HepG2 (cell line): Measurements from ENCODE around the gene SAMD4A. TPM values are rescaled to one million over a fixed set of nuclear protein-coding genes. Genes with fewer than 3 reads are reported as not detected.
A peak's percentile ranks its signal among the peaks of the same experiment; 100 is the strongest.

Experiments used
- AKAP8 ChIP-seq: sonication (generic); formaldehyde crosslinking; IDR thresholded peaks from 2 replicates; pipeline ENCODE4 v1.5.1; 2020; ENCODE audit warnings: mild to moderate bottlenecking, missing genetic modification reagents
- BRCA1 ChIP-seq: sonication (generic); formaldehyde crosslinking; IDR thresholded peaks from 2 replicates; pipeline ENCODE4 v1.4.0; 2020; ENCODE audit warnings: missing genetic modification reagents
- CENPX ChIP-seq: sonication (generic); formaldehyde crosslinking; IDR thresholded peaks from 2 replicates; pipeline ENCODE4 v1.9.0; 2021; ENCODE audit warnings: mild to moderate bottlenecking, missing genetic modification reagents, moderate library complexity
- GABPA ChIP-seq, 2 experiments: IDR thresholded peaks; 2 replicates each; pipeline ENCODE4 v1.6.1; 2011 to 2016; ENCODE audit warnings: low read depth in 2 of 2, low read length in 1 of 2, missing biosample characterization in 1 of 2, missing genetic modification characterization in 1 of 2
- GATA4 ChIP-seq: sonication (generic); IDR thresholded peaks from 2 replicates; pipeline ENCODE4 v1.6.1; 2016; ENCODE audit warnings: antibody characterized with exemption, low read depth, borderline replicate concordance
- LCORL ChIP-seq, 2 experiments: fragments of 450-650 bp in 1 of 2; sonication (generic) in 1 of 2; formaldehyde crosslinking in 1 of 2; IDR thresholded peaks; 2 replicates each; pipeline versions ENCODE4 v1.5.0 to v1.6.1; 2017 to 2020; ENCODE audit warnings: antibody characterized with exemption in 1 of 2, missing genetic modification reagents in 1 of 2
- MXD4 ChIP-seq: IDR thresholded peaks from 2 replicates; pipeline ENCODE4 v1.6.1; 2016; ENCODE audit warnings: mild to moderate bottlenecking, missing biosample characterization, missing genetic modification reagents
- NFKB2 ChIP-seq: sonication (generic); formaldehyde crosslinking; IDR thresholded peaks from 2 replicates; pipeline ENCODE4 v1.4.0; 2020; ENCODE audit warnings: missing genetic modification reagents, borderline replicate concordance
- PCBP1 ChIP-seq: fragments of 200-400 bp; formaldehyde crosslinking; IDR thresholded peaks from 2 replicates; pipeline ENCODE4 v1.6.1; 2017; ENCODE audit warnings: mild to moderate bottlenecking, low read depth, low read length, borderline replicate concordance
- SPEN ChIP-seq: sonication (generic); formaldehyde crosslinking; IDR thresholded peaks from 2 replicates; pipeline ENCODE4 v1.5.1; 2020; ENCODE audit warnings: low read depth, mild to moderate bottlenecking, missing genetic modification reagents
- TARDBP ChIP-seq: sonication (generic); formaldehyde crosslinking; IDR thresholded peaks from 2 replicates; pipeline ENCODE4 v1.8.0; 2022; ENCODE audit warnings: mild to moderate bottlenecking, missing genetic modification reagents
- THAP11 ChIP-seq: IDR thresholded peaks from 2 replicates; pipeline ENCODE4 v1.6.1; 2016; ENCODE audit warnings: missing biosample characterization, missing genetic modification reagents
- ZNF101 ChIP-seq: sonication (generic); formaldehyde crosslinking; IDR thresholded peaks from 2 replicates; pipeline ENCODE4 v1.4.0; 2020; ENCODE audit warnings: mild to moderate bottlenecking, low read depth, missing genetic modification reagents, borderline replicate concordance
- ZNF326 ChIP-seq: sonication (generic); formaldehyde crosslinking; IDR thresholded peaks from 2 replicates; pipeline ENCODE4 v1.4.0; 2020; ENCODE audit warnings: missing genetic modification reagents, borderline replicate concordance
- ZNF496 ChIP-seq: sonication (generic); formaldehyde crosslinking; IDR thresholded peaks from 2 replicates; pipeline ENCODE4 v1.8.1; 2023; ENCODE audit warnings: mild to moderate bottlenecking, moderate library complexity, missing genetic modification reagents; ENCODE audit not compliant: insufficient replicate concordance
- ZNF569 ChIP-seq: sonication (generic); formaldehyde crosslinking; IDR thresholded peaks from 2 replicates; pipeline ENCODE4 v1.5.0; 2020; ENCODE audit warnings: mild to moderate bottlenecking, missing genetic modification reagents, moderate library complexity, borderline replicate concordance
- ZNF788 ChIP-seq: sonication (generic); formaldehyde crosslinking; IDR thresholded peaks from 2 replicates; pipeline ENCODE4 v1.5.0; 2020; ENCODE audit warnings: mild to moderate bottlenecking, missing genetic modification reagents, borderline replicate concordance
- polyA plus RNA-seq, 8 experiments: library from polyadenylated mRNA; depleted of rRNA in 3 of 8; stranded (reverse) in 7 of 8; unstranded in 1 of 8; fragments of >200 nt; fragmentation: Illumina TruSeq in 4 of 8; extraction: Trizol in 4 of 8; gene quantifications; 2 replicates each; pipeline versions ENCODE4 v1.2.1 to v1.2.3, GENCODE V29; 2011 to 2016; ENCODE audit warnings: low read depth in 4 of 8, missing spikeins in 1 of 8, mixed read lengths in 1 of 8; ENCODE audit not compliant: insufficient read depth in 1 of 8
- total RNA-seq, 5 experiments: library from RNA; depleted of rRNA; stranded (reverse); fragments of >200 nt; fragmentation: Illumina TruSeq; extraction: Trizol; gene quantifications; 2 replicates each; pipeline ENCODE4 v1.2.3, GENCODE V29; 2016; ENCODE audit warnings: low read depth in 1 of 5
- TF ChIP-seq, protein P1 (sequence below): IDR thresholded peaks from 2 replicates; pipeline ENCODE4 v1.6.1; 2018; ENCODE audit warnings: missing genetic modification reagents
- TF ChIP-seq, protein P2 (sequence below): sonication (generic); formaldehyde crosslinking; IDR thresholded peaks from 2 replicates; pipeline ENCODE4 v1.5.0; 2020; ENCODE audit warnings: mild to moderate bottlenecking, missing genetic modification reagents, borderline replicate concordance
- TF ChIP-seq, protein P3 (sequence below): sonication (generic); formaldehyde crosslinking; IDR thresholded peaks from 2 replicates; pipeline ENCODE4 v1.4.0; 2020; ENCODE audit warnings: mild to moderate bottlenecking, missing genetic modification reagents

Gene SAMD4A
- total and polyA plus RNA-seq, 2 of the 13 experiments (the other 11 are each of a cell fraction or from before 2014, with no cell fraction given), result 11.8 to 13.0 TPM

DNA sequence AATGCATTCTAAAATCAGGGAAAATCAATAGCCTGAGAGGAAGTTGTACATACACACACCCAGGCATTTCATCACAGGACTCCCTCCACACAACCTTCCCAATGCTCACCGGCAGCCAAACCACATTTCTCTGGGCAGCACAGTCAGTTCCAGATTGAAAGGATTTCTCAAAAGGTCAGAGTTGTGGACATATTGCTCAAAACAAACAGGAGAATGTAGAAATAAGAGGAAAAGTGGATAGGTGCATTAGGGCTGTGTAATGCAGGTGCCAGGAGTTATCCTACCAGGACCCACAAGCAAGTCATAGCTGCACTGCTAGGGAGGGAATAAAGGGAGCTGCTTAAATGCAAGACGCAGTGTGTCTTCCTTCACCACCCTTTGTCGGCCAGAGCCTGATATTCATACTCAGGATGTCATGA, 272.8 kb downstream of the SAMD4A start (continued):
- no peak for TF ChIP-seq ZNF788
- TF ChIP-seq ZNF496 (CRISPR knock-in tag), result no peak
- TF ChIP-seq, protein P1, sequence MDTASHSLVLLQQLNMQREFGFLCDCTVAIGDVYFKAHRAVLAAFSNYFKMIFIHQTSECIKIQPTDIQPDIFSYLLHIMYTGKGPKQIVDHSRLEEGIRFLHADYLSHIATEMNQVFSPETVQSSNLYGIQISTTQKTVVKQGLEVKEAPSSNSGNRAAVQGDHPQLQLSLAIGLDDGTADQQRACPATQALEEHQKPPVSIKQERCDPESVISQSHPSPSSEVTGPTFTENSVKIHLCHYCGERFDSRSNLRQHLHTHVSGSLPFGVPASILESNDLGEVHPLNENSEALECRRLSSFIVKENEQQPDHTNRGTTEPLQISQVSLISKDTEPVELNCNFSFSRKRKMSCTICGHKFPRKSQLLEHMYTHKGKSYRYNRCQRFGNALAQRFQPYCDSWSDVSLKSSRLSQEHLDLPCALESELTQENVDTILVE (CRISPR knock-in tag), result peak; percentile 33; the same call in 1 of the 2 replicates
- TF ChIP-seq GABPA (IDR thresholded peaks at IDR 0.05; ENCODE audit: low read depth, low read length), result no peak
- TF ChIP-seq GABPA (CRISPR knock-in tag; IDR thresholded peaks at IDR 0.05; ENCODE audit: low read depth), result no peak
- peak; percentile 38; the same call in 1 of the 2 replicates for TF ChIP-seq THAP11
- no peak for TF ChIP-seq AKAP8
- TF ChIP-seq, protein P2, sequence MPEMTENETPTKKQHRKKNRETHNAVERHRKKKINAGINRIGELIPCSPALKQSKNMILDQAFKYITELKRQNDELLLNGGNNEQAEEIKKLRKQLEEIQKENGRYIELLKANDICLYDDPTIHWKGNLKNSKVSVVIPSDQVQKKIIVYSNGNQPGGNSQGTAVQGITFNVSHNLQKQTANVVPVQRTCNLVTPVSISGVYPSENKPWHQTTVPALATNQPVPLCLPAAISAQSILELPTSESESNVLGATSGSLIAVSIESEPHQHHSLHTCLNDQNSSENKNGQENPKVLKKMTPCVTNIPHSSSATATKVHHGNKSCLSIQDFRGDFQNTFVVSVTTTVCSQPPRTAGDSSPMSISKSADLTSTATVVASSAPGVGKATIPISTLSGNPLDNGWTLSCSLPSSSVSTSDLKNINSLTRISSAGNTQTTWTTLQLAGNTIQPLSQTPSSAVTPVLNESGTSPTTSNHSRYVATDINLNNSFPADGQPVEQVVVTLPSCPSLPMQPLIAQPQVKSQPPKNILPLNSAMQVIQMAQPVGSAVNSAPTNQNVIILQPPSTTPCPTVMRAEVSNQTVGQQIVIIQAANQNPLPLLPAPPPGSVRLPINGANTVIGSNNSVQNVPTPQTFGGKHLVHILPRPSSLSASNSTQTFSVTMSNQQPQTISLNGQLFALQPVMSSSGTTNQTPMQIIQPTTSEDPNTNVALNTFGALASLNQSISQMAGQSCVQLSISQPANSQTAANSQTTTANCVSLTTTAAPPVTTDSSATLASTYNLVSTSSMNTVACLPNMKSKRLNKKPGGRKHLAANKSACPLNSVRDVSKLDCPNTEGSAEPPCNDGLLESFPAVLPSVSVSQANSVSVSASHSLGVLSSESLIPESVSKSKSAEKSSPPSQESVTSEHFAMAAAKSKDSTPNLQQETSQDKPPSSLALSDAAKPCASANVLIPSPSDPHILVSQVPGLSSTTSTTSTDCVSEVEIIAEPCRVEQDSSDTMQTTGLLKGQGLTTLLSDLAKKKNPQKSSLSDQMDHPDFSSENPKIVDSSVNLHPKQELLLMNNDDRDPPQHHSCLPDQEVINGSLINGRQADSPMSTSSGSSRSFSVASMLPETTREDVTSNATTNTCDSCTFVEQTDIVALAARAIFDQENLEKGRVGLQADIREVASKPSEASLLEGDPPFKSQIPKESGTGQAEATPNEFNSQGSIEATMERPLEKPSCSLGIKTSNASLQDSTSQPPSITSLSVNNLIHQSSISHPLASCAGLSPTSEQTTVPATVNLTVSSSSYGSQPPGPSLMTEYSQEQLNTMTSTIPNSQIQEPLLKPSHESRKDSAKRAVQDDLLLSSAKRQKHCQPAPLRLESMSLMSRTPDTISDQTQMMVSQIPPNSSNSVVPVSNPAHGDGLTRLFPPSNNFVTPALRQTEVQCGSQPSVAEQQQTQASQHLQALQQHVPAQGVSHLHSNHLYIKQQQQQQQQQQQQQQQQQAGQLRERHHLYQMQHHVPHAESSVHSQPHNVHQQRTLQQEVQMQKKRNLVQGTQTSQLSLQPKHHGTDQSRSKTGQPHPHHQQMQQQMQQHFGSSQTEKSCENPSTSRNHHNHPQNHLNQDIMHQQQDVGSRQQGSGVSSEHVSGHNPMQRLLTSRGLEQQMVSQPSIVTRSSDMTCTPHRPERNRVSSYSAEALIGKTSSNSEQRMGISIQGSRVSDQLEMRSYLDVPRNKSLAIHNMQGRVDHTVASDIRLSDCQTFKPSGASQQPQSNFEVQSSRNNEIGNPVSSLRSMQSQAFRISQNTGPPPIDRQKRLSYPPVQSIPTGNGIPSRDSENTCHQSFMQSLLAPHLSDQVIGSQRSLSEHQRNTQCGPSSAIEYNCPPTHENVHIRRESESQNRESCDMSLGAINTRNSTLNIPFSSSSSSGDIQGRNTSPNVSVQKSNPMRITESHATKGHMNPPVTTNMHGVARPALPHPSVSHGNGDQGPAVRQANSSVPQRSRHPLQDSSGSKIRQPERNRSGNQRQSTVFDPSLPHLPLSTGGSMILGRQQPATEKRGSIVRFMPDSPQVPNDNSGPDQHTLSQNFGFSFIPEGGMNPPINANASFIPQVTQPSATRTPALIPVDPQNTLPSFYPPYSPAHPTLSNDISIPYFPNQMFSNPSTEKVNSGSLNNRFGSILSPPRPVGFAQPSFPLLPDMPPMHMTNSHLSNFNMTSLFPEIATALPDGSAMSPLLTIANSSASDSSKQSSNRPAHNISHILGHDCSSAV, result no peak
- no peak for TF ChIP-seq ZNF101 (CRISPR knock-in tag)
- TF ChIP-seq PCBP1, result no peak
- TF ChIP-seq MXD4 (CRISPR knock-in tag), result no peak
- no peak for TF ChIP-seq ZNF569 (CRISPR knock-in tag)
- TF ChIP-seq, protein P3, sequence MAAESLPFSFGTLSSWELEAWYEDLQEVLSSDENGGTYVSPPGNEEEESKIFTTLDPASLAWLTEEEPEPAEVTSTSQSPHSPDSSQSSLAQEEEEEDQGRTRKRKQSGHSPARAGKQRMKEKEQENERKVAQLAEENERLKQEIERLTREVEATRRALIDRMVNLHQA (CRISPR knock-in tag), result no peak
- no peak for TF ChIP-seq NFKB2 (CRISPR knock-in tag)
- TF ChIP-seq GATA4, result no peak
- TF ChIP-seq BRCA1 (CRISPR knock-in tag), result no peak; the same call in 1 of the 2 replicates
- TF ChIP-seq TARDBP (CRISPR knock-in tag), result peak; percentile 84
- TF ChIP-seq CENPX (CRISPR knock-in tag), result no peak
- TF ChIP-seq SPEN (CRISPR knock-in tag), result no peak
- no peak for TF ChIP-seq LCORL (IDR thresholded peaks at IDR 0.05)
- TF ChIP-seq LCORL (CRISPR knock-in tag; IDR thresholded peaks at IDR 0.05), result peak; percentile 71
- no peak for TF ChIP-seq ZNF326
